ENCODE results near the gene ELL2. TPM values are rescaled to one million over a fixed set of nuclear protein-coding genes. Genes with fewer than 3 reads are reported as not detected.
A peak's percentile ranks its signal among the peaks of the same experiment; 100 is the strongest.

ELL2 gene
- total and polyA plus RNA-seq, 2 of the 13 experiments (the other 11 are each of a cell fraction or from before 2014, with no cell fraction given) = 78.9 to 97.1 TPM

DNA sequence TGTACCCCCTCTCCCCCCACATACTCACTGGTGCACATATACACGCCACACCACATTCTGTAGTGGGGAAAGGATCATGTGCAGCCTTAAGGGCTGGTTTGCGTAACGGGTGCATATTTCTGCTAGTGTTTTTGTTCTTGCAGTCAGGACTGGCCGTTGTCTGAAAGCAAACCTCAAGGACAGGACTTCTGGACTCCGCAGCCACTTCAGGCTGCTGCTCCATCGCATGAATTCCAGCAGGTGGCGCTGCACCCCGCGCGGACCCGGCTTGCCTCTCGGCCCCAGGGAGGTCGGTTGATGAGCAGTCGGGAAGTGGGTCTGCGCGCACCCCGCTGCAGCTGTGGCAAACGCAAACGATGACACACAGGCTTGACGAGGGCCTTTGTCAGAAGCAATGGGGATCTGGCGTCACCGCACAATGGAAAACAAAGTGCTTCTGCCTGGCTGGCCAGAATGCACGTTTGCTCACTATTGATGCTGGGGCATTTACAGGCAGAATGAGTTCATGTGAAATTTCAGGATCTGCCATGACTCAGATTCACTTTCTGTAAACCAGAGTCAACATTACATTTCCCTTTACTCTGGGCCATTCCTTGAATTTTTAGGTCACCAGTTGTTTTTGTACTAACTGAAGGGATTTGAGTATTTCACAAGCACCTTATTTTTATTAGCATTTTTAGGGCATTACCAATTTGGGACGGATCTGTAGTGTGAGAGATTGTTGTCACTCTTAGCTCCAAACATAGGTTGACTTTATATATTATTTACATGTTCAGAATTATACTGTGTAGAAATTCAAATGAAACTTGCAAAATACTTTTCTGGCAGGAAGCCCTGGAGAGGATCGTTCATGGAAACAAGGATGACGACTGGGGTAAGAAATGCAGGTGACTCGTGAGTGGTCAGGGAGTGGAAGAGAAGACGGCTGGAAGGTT lies 102.7 kb downstream of the ELL2 start (continued):
- TF ChIP-seq CBX5 (CRISPR knock-in tag; IDR thresholded peaks at IDR 0.05; ENCODE audit: borderline replicate concordance) (peak; percentile 92; the same call in 1 of the 2 replicates), ATAD3A (CRISPR knock-in tag; IDR thresholded peaks at IDR 0.05) (no peak), ATM (IDR thresholded peaks at IDR 0.05; ENCODE audit: borderline replicate concordance) (no peak), ZNF577 (CRISPR knock-in tag; IDR thresholded peaks at IDR 0.05; ENCODE audit: borderline replicate concordance, low read depth) (no peak), ZNF777 (CRISPR knock-in tag; IDR thresholded peaks at IDR 0.05) (peak; percentile 44; the same call in 1 of the 2 replicates), MAFK (conservative IDR thresholded peaks at IDR 0.05 in 1 of 2, IDR thresholded peaks at IDR 0.05 in 1 of 2; ENCODE audit: low read length in 2 of 2) (no peak), ZNF180 (CRISPR knock-in tag; IDR thresholded peaks at IDR 0.05; ENCODE audit: borderline replicate concordance, low read depth) (no peak), RCOR2 (CRISPR knock-in tag; IDR thresholded peaks at IDR 0.05) (peak; percentile 73; the same call in 1 of the 2 replicates), HDAC2 (CRISPR knock-in tag; IDR thresholded peaks at IDR 0.05) (peak; percentile 92), CENPT (CRISPR knock-in tag; IDR thresholded peaks at IDR 0.05; ENCODE audit: low read depth) (no peak), ZZZ3 (CRISPR knock-in tag; IDR thresholded peaks at IDR 0.05; ENCODE audit: borderline replicate concordance) (0 out of 2 replicates have a peak, but pooled peaks have one; percentile 56), CC2D1A (CRISPR knock-in tag; IDR thresholded peaks at IDR 0.05) (no peak), ESRRA (CRISPR knock-in tag; IDR thresholded peaks at IDR 0.05; ENCODE audit: low read depth) (peak; percentile 89; the same call in 1 of the 2 replicates), MAZ (IDR thresholded peaks at IDR 0.05; ENCODE audit: borderline replicate concordance, low read depth, low read length) (no peak), MAZ (CRISPR knock-in tag; IDR thresholded peaks at IDR 0.05; ENCODE audit: low read depth) (peak; percentile 86), IKZF4 (CRISPR knock-in tag; IDR thresholded peaks at IDR 0.05; ENCODE audit: borderline replicate concordance, low read depth, not compliant biosample characterization) (no peak)
- TF ChIP-seq, protein P1, sequence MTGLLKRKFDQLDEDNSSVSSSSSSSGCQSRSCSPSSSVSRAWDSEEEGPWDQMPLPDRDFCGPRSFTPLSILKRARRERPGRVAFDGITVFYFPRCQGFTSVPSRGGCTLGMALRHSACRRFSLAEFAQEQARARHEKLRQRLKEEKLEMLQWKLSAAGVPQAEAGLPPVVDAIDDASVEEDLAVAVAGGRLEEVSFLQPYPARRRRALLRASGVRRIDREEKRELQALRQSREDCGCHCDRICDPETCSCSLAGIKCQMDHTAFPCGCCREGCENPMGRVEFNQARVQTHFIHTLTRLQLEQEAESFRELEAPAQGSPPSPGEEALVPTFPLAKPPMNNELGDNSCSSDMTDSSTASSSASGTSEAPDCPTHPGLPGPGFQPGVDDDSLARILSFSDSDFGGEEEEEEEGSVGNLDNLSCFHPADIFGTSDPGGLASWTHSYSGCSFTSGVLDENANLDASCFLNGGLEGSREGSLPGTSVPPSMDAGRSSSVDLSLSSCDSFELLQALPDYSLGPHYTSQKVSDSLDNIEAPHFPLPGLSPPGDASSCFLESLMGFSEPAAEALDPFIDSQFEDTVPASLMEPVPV (CRISPR knock-in tag; IDR thresholded peaks at IDR 0.05) = peak; percentile 97
- TF ChIP-seq, protein P2, sequence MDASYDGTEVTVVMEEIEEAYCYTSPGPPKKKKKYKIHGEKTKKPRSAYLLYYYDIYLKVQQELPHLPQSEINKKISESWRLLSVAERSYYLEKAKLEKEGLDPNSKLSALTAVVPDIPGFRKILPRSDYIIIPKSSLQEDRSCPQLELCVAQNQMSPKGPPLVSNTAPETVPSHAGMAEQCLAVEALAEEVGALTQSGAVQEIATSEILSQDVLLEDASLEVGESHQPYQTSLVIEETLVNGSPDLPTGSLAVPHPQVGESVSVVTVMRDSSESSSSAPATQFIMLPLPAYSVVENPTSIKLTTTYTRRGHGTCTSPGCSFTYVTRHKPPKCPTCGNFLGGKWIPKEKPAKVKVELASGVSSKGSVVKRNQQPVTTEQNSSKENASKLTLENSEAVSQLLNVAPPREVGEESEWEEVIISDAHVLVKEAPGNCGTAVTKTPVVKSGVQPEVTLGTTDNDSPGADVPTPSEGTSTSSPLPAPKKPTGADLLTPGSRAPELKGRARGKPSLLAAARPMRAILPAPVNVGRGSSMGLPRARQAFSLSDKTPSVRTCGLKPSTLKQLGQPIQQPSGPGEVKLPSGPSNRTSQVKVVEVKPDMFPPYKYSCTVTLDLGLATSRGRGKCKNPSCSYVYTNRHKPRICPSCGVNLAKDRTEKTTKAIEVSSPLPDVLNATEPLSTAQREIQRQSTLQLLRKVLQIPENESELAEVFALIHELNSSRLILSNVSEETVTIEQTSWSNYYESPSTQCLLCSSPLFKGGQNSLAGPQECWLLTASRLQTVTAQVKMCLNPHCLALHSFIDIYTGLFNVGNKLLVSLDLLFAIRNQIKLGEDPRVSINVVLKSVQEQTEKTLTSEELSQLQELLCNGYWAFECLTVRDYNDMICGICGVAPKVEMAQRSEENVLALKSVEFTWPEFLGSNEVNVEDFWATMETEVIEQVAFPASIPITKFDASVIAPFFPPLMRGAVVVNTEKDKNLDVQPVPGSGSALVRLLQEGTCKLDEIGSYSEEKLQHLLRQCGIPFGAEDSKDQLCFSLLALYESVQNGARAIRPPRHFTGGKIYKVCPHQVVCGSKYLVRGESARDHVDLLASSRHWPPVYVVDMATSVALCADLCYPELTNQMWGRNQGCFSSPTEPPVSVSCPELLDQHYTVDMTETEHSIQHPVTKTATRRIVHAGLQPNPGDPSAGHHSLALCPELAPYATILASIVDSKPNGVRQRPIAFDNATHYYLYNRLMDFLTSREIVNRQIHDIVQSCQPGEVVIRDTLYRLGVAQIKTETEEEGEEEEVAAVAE (CRISPR knock-in tag; IDR thresholded peaks at IDR 0.05; ENCODE audit: borderline replicate concordance) = peak; percentile 41
- TF ChIP-seq, protein P3, sequence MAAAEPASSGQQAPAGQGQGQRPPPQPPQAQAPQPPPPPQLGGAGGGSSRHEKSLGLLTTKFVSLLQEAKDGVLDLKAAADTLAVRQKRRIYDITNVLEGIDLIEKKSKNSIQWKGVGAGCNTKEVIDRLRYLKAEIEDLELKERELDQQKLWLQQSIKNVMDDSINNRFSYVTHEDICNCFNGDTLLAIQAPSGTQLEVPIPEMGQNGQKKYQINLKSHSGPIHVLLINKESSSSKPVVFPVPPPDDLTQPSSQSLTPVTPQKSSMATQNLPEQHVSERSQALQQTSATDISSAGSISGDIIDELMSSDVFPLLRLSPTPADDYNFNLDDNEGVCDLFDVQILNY (CRISPR knock-in tag; conservative IDR thresholded peaks at IDR 0.05) = no peak
- TF ChIP-seq, protein P4, sequence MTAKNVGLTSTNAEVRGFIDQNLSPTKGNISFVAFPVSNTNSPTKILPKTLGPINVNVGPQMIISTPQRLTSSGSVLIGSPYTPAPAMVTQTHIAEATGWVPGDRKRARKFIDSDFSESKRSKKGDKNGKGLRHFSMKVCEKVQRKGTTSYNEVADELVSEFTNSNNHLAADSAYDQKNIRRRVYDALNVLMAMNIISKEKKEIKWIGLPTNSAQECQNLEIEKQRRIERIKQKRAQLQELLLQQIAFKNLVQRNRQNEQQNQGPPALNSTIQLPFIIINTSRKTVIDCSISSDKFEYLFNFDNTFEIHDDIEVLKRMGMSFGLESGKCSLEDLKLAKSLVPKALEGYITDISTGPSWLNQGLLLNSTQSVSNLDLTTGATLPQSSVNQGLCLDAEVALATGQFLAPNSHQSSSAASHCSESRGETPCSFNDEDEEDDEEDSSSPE (CRISPR knock-in tag; IDR thresholded peaks at IDR 0.05) = peak; percentile 65; the same call in 1 of the 2 replicates

Measured in HepG2 (cell line).